GM18517 (cell line): ENCODE data around the gene CLSTN2.
"Not testable (repeated sequence)": the region's sequence is repeated elsewhere in the genome, so short reads cannot be mapped to it uniquely, and the experiment has no call there.

Experiments used
- ATAC-seq: cut with Tn5 transposase; IDR thresholded peaks from one replicate; pipeline ENCODE4 v1.9.1; 2021; ENCODE audit warnings: mild to moderate bottlenecking, moderate library complexity; ENCODE audit not compliant: unreplicated experiment

Gene CLSTN2

DNA sequence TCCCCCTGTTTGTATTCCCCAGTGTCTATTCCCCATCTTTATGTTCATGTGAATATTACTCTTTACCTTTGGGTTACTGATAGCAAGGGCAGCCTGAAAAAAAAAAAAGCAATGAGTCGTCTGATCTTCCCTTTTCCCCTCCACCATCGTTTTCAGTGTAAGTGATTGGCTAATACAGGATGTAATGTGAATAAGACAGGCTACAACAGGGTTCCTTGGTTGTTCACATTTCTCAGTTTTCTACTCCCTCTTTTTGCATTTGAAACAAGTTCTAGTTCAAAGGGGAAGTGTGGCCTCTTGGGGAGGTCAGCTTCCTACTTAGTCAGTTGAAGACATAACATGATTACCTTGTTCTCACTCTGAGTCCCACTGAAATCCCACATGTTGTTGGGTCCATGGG lies 464.9 kb downstream of the CLSTN2 start:
- ATAC-seq = no peak

GRCh38 chr3:140403079-140403478 lies 468.1 kb downstream of the CLSTN2 start:
- ATAC-seq = no peak

DNA sequence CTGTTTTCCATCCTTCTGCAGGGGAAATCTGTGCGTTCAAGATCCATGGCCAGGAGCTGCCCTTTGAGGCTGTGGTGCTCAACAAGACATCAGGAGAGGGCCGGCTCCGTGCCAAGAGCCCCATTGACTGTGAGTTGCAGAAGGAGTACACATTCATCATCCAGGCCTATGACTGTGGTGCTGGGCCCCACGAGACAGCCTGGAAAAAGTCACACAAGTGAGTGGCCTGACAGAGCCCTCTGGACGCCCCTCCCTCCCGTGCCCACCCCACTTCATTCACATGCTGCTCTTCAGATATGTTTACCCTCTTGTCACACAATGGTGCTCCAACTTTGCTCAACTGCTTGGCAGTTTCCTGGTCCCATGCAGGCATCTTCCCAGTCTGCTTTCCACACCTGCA lies 468.6 kb downstream of the CLSTN2 start:
- no peak for ATAC-seq

- ATAC-seq = no peak
Measured at GRCh38 chr3:140406655-140407054, 471.7 kb downstream of the CLSTN2 start.

GRCh38 chr3:140408252-140408651 lies 473.3 kb downstream of the CLSTN2 start:
- no peak for ATAC-seq

DNA sequence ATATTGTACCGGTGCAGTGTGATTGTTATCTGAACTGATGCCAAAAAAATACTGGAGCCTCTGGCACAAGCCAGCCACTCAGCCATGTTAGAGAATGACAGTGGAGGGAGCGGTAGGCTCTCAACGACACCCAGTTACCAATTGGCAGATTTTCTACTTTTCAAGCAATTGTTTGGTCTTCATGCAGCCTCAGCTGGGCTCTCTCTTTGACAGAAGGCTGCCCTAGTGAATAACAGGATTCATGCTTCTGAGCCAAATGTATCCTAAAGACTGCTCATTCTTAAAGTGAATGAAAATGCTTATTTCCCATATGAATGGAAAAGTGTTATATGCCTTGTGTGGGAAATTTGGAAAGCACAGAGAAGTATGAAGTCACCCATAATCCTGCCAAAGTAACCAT lies 481.7 kb downstream of the CLSTN2 start:
- ATAC-seq = no peak

- ATAC-seq = no peak
Measured at GRCh38 chr3:140420621-140421357, 485.8 kb downstream of the CLSTN2 start.

DNA sequence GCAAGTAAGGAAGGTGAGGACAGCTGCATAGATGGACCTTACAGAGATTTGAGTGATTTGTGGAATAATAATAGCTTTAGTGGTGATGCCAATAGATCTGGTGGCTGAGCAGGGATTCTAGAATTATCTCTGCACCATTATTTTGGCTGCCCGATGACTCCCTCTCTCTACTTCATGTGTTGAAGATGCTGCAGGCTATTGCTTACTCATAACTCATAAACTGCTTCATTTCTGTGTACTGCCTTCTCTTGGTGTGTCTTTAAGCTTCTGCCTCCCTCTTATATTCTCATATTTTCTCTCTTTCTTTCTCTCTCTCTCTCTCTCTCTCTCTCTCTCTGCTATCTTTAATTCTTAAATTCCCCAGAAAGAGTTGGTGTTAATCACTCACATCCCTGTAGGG lies 486.9 kb downstream of the CLSTN2 start:
- ATAC-seq = no peak

GRCh38 chr3:140423146-140423545 lies 488.2 kb downstream of the CLSTN2 start:
- no peak for ATAC-seq

GRCh38 chr3:140423574-140423973 lies 488.6 kb downstream of the CLSTN2 start:
- not testable (repeated sequence) for ATAC-seq

DNA sequence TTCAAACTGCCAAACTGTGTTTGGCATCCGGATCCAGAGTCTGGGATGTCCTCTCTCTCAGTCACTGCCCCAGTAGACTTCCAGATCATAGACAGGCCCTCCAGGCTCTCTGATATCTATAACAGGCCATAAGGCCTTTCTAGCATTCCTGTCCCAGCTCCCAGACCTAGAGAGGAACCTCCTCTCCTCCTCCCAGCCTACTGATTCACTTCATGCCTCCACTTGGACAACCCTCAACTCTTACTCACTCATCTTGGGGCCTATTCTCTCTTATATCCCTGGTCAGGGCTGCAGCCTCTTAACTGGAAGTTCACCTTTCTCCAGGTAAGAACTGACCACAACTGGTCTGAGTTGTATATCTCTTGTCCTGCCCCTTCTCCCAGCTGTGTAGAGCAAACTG lies 489.2 kb downstream of the CLSTN2 start:
- ATAC-seq = no peak

DNA sequence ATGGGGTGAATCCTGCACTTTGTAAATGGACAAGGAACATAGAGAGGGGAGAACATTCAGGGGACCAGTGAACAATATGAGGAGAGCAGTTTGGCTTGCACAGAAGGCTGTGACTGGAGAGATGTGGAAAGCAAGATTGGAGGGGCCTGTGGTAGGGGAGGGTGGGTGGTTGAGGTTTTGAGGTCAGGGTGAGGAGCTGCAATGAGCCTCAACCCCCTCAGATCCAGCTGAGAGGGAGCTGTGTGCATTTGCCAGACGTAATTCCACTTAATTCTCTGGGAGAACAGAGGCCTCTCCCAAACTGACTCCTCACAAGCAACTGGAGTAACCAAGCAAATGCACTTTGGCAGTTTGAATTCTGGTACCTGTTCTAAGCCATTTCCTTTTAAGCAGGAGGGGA lies 489.7 kb downstream of the CLSTN2 start:
- no peak for ATAC-seq

GRCh38 chr3:140427786-140428185 lies 492.8 kb downstream of the CLSTN2 start:
- ATAC-seq = no peak

GRCh38 chr3:140428380-140428779 lies 493.4 kb downstream of the CLSTN2 start:
- ATAC-seq = no peak

DNA sequence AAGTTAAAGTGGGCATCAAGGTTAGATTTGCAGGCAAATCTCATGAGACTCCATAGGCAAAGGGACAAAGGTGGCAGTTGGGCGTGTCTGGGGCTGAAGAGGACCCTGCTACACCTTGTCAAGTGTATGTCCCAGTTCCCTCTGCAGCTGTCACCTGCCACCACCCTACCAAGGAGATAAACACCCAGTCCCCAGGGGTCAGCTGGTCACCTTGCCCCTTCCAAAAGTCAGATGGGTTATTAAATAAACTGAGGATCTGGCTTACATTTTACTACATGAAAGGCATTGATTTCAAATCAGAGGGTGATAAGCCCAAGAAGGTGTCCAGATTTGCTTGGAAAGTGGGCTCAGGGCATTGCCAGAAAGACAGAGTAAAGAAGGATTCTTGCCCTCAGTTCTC lies 494.8 kb downstream of the CLSTN2 start:
- no peak for ATAC-seq

DNA sequence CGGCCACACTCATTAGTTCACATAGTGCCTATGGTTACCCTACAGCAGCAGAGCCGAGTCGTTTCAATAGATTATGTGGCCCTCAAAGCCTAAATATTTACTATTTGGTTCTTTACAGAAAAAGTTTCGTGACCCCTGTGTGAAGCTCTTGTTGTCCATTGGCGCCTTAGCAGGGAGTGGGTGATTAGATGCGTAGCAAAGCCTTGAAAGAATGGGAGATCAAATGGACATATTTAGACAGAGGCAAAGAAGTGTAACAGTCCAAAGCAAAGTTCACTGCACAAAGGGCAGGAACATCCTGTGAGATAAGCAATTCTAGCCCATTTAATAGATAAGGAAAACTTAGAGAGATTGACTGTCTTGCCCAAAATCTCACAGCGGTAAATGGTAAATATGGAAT lies 495.5 kb downstream of the CLSTN2 start:
- no peak for ATAC-seq

- no peak for ATAC-seq
Measured at GRCh38 chr3:140432229-140432669, 497.3 kb downstream of the CLSTN2 start.

GRCh38 chr3:140433431-140433830 lies 498.4 kb downstream of the CLSTN2 start:
- ATAC-seq = no peak

DNA sequence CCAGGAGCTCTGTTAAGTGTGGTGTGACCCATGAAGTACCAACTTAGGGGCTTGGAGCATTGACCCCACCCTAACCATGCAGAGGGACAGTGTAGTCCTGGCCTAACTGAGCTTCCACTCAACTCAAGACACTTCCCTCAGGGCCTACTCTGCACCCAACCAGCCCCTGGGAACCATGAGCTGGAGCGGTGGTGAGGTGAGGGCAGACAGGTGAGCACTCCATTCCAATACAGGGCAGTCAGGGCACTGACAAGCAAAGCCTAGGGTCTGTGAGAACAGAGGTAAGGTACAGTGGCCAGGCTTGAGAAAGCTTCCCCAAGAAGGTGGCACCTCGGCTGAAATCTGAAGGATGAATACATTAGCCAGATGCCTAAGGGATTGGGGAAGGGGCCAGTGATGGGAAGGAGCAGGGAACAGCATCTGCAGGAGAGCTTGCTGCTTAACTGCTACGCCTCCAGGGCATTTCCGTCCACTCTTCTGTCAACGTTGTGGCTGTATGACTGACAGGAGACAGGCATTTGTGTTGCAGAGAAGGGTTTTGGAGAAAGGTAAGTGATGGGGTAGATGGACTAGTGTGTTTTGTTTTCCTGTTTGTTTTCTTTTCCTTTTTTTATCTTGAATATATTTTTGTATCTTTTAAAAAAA lies 499.4 kb downstream of the CLSTN2 start:
- ATAC-seq = no peak

- no peak for ATAC-seq
Measured at GRCh38 chr3:140436421-140436820, 501.4 kb downstream of the CLSTN2 start.

- ATAC-seq = no peak
Measured at GRCh38 chr3:140438736-140439470, 503.9 kb downstream of the CLSTN2 start.

GRCh38 chr3:140439527-140439926 lies 504.5 kb downstream of the CLSTN2 start:
- no peak for ATAC-seq
